Lower lobe of right lung (tissue), 2 donors: ENCODE measurements around the gene RPL32. TPM values are rescaled to one million over a fixed set of nuclear protein-coding genes. Genes with fewer than 3 reads are reported as not detected.
"Not testable (repeated sequence)": the region's sequence is repeated elsewhere in the genome, so short reads cannot be mapped to it uniquely, and the experiment has no call there.

Experiments used
- ATAC-seq, 2 donors: fragments of 200-7000 bp; cut with Tn5 transposase; one replicate each; pipeline ENCODE4 v1.9.1; 2020 to 2022; ENCODE audit warnings: mild to moderate bottlenecking in 2 of 2, moderate library complexity in 2 of 2
- DNase-seq: peaks from one replicate; pipeline ENCODE4 v3.0.0-alpha.2; 2020
- H3K27ac ChIP-seq: fragments of 200-600 bp; one replicate; pipeline ENCODE4 v1.8.0; 2022
- H3K27me3 ChIP-seq: fragments of 200-600 bp; one replicate; pipeline ENCODE4 v1.8.0; 2022; ENCODE audit warnings: low read depth
- H3K36me3 ChIP-seq: fragments of 200-600 bp; one replicate; pipeline ENCODE4 v1.8.0; 2022; ENCODE audit warnings: mild to moderate bottlenecking
- H3K4me1 ChIP-seq: fragments of 200-600 bp; one replicate; pipeline ENCODE4 v1.8.0; 2022
- H3K4me3 ChIP-seq: fragments of 200-600 bp; one replicate; pipeline ENCODE4 v1.8.0; 2022; ENCODE audit warnings: mild to moderate bottlenecking
- H3K9me3 ChIP-seq: fragments of 200-600 bp; one replicate; pipeline ENCODE4 v1.8.0; 2022
- CTCF ChIP-seq: fragments of 200-600 bp; IDR thresholded peaks from one replicate; pipeline ENCODE4 v1.8.0; 2022; ENCODE audit warnings: antibody characterized with exemption, mild to moderate bottlenecking
- intact Hi-C: fragments of 100-400 bp; cut with DNase I; formaldehyde crosslinking; loops from one replicate; pipeline ENCODE4 v1.11.0; 2022
- total RNA-seq: library from RNA; stranded (reverse); fragmentation: NEBNext Ultra II Directional; extraction: Animal tissue kit (Norgen Biotek cat#: 25700); gene quantifications from one replicate; pipeline ENCODE4 v1.2.1, GENCODE V29; 2021
- donor health status: DM: no; HTN: yes; CAD: no; lungs with severe emphysema.

The RPL32 gene
- total RNA-seq, 1 donor from 2014 or later, result 1,243 TPM

GRCh38 chr3:12796171-12797123 is 44.9 kb downstream of the RPL32 start, which contains the start of gene CAND2:
Gene CAND2 (plus strand): TSS chr3:12796680. CDS start chr3:12796721, 41 bp downstream.
- no peak for TF ChIP-seq CTCF
- peak; percentile 69 for DNase-seq
- peaks cover 9% of the 10 kb centered on the region for H3K4me1 ChIP-seq
- H3K4me3 ChIP-seq, result peak within 1 kb of the TSS; percentile 67
- intact Hi-C loops, result no loop called here
- H3K27ac ChIP-seq, result peak within 1 kb of the TSS; percentile 79
- peak; percentile 84 to 87 for ATAC-seq
- H3K9me3 ChIP-seq, result no peaks in the 10 kb centered on the region
- peaks cover 6% of the 10 kb centered on the region for H3K27me3 ChIP-seq
- no peaks in the 10 kb centered on the region for H3K36me3 ChIP-seq

- Histone ChIP-seq H3K36me3 (no peaks in the 10 kb centered on the region), H3K9me3 (no peaks in the 10 kb centered on the region), H3K4me1 (peaks cover 9% of the 10 kb centered on the region), H3K27me3 (peaks cover 6% of the 10 kb centered on the region), H3K4me3 (no peak overlapping the region), H3K27ac (no peak overlapping the region)
- ATAC-seq (no peak), DNase-seq (no peak)
- intact Hi-C loops, result no loop called here
- no peak for TF ChIP-seq CTCF
Observed at GRCh38 chr3:12793701-12794100, 47.7 kb downstream of the RPL32 start.

- no peak for DNase-seq
- TF ChIP-seq CTCF, result no peak
- no peak overlapping the region for H3K27ac ChIP-seq
- no peaks in the 10 kb centered on the region for H3K36me3 ChIP-seq
- peaks cover 1% of the 10 kb centered on the region for H3K27me3 ChIP-seq
- H3K9me3 ChIP-seq, result no peaks in the 10 kb centered on the region
- no peak overlapping the region for H3K4me3 ChIP-seq
- intact Hi-C loops, result no loop called here
- no peak for ATAC-seq
- peaks cover 7% of the 10 kb centered on the region for H3K4me1 ChIP-seq
Observed at GRCh38 chr3:12791430-12791829, 49.9 kb downstream of the RPL32 start.

GRCh38 chr3:12787967-12788690 is 53.2 kb downstream of the RPL32 start:
- peak; percentile 28 for DNase-seq

GRCh38 chr3:12787346-12787745 is 54.0 kb downstream of the RPL32 start:
- H3K27ac ChIP-seq, H3K27me3 ChIP-seq, H3K9me3 ChIP-seq, H3K4me1 ChIP-seq, intact Hi-C loops, H3K36me3 ChIP-seq, H3K4me3 ChIP-seq, ATAC-seq: not testable (repeated sequence)
- DNase-seq, result peak; percentile 22
- peak; percentile 12 for TF ChIP-seq CTCF

More at GRCh38 chr3:12787967-12788690, 53.2 kb downstream of the RPL32 start:
- ATAC-seq, intact Hi-C loops, H3K27me3 ChIP-seq, H3K36me3 ChIP-seq, H3K9me3 ChIP-seq, H3K4me1 ChIP-seq, H3K27ac ChIP-seq, H3K4me3 ChIP-seq: not testable (repeated sequence)
